Activated naive CD4-positive, alpha-beta T cell treated with anti-CD3 and anti-CD28 coated beads for 36 hours (primary cell): ENCODE results near the gene TMEM231. TPM values are rescaled to one million over a fixed set of nuclear protein-coding genes. Genes with fewer than 3 reads are reported as not detected.
"Not testable (repeated sequence)": the region's sequence is repeated elsewhere in the genome, so short reads cannot be mapped to it uniquely, and the experiment has no call there.

Source experiments
- CTCF ChIA-PET: fragments of 350-600 bp; sonication (Branson Sonifier 250); formaldehyde crosslinking; loops from one replicate; lab custom pipeline; 2021; ENCODE audit warnings: antibody characterized with exemption; lab: Charles Lee
- DNase-seq: peaks from one replicate; pipeline ENCODE4 v3.0.0-alpha.2; 2020
- H3K27ac Mint-ChIP-seq: one replicate; pipeline ENCODE4 v1.8.0; 2021; ENCODE audit warnings: mild to moderate bottlenecking, mixed read lengths
- H3K27me3 Mint-ChIP-seq: one replicate; pipeline ENCODE4 v1.8.0; 2021; ENCODE audit warnings: low read depth, mixed read lengths
- H3K36me3 Mint-ChIP-seq: one replicate; pipeline ENCODE4 v1.8.0; 2021; ENCODE audit warnings: low read depth, mixed read lengths
- H3K4me1 Mint-ChIP-seq: one replicate; pipeline ENCODE4 v1.8.0; 2021; ENCODE audit warnings: low read depth, mixed read lengths
- H3K4me3 Mint-ChIP-seq: one replicate; pipeline ENCODE4 v1.8.0; 2021; ENCODE audit warnings: mild to moderate bottlenecking, moderate library complexity, mixed read lengths
- H3K9me3 Mint-ChIP-seq: one replicate; pipeline ENCODE4 v1.8.0; 2021; ENCODE audit warnings: mixed read lengths
- intact Hi-C: fragments of 100-400 bp; cut with micrococcal nuclease; formaldehyde crosslinking; loops from one replicate; pipeline ENCODE4 v1.15.1; 2023
- total RNA-seq, 2 experiments: library from RNA; stranded (reverse); gene quantifications; one replicate each; pipeline ENCODE4 v1.2.3, GENCODE V29; 2021

Gene TMEM231
- total RNA-seq, 2 experiments from 2014 or later, result 4.5 to 5.4 TPM

DNA sequence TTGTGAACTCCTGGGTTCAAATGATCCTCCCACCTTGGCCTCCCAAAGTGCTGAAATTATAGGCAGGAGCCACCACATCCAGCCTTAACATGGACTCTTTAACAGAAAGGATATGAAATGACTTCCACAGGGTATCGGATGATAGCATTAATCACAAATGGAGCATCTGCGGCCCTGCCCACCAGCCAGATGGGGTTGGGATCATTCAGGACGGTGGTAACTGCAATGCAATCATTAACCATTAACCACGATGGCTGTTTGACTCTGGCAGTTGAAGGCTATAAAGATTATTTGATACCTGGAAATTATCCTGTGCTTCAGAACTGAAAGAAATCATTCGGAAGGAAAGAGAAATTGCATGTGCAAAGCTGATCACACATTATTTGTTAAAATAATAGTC lies 14.8 kb downstream of the TMEM231 start:
- Mint-ChIP-seq H3K27me3 (no peaks in the 10 kb centered on the region), H3K4me1 (no peaks in the 10 kb centered on the region), H3K36me3 (peaks cover 3% of the 10 kb centered on the region), H3K9me3 (no peaks in the 10 kb centered on the region), H3K27ac (no peak overlapping the region), H3K4me3 (no peak overlapping the region)
- intact Hi-C loops, result no loop called here
- CTCF ChIA-PET, result interaction anchor here (1.1 kb wide), 1 partner anchor 341 kb away, joined by 3 read pairs; no protein-coding TSS in a partner anchor
- no peak for DNase-seq

DNA sequence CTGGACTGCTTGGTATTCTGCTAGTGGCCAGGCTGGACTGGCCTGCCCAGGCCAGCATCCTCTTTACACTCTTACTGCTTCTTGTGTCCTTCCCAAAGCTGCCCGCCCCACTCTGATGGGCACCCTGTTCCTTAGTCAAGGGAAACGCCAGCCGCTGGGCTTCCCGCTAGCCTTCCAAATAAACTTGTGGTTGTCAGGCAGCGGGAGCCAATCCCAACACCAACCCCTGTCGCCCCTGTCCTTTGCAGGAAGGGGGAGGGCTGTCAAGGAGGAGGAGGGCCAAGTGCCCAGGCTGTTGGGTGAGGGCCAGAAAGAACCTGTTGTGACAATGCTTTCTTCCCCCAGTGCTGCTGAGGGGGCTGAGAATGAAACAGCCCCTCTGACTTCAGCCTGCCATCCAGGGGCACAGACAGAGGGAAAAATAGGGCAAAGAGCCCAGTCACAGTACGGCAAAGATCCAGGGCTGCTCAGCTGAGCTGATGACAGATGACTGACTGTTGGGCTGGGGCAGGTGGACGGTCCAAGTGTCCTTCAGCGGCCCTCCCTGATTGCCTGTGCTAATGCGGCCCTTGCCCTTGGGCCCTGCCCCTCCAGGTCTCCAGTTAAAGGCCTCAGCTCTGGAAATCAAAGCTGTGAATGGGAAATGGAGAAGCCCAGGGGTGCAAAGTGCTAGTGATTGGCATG lies 17.0 kb downstream of the TMEM231 start:
- CTCF ChIA-PET, H3K27ac Mint-ChIP-seq, H3K4me3 Mint-ChIP-seq, intact Hi-C loops, H3K4me1 Mint-ChIP-seq, DNase-seq, H3K9me3 Mint-ChIP-seq, H3K27me3 Mint-ChIP-seq, H3K36me3 Mint-ChIP-seq: not testable (repeated sequence)

DNA sequence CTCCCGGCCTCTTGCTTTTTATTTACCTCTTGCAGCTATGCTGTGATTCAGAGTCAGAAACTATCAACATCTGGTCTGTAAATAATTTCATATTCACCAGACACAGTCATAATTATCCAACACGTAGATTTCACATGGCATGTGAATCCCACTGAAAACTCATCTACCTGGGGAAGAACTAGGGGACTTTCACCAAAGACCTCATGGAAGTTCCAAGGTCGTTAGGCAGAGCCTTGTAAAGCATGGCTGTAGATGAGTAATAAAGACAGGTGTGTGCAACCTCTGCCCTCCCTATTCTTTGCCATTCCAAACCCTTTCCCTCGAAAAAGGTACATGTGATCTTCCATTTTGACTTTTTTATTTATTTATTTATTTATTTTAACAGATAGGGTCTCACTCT lies 18.3 kb downstream of the TMEM231 start:
- no peak for DNase-seq
- intact Hi-C loops, result no loop called here
- CTCF ChIA-PET, result interaction anchor here (0.6 to 0.9 kb wide), 3 partner anchors 13 to 390 kb away, joined by 4 read pairs; no protein-coding TSS in a partner anchor
- Mint-ChIP-seq H3K27me3 (no peaks in the 10 kb centered on the region), H3K9me3 (no peaks in the 10 kb centered on the region), H3K36me3 (peaks cover 2% of the 10 kb centered on the region), H3K4me1 (no peaks in the 10 kb centered on the region), H3K4me3 (no peak overlapping the region), H3K27ac (no peak overlapping the region)

DNA sequence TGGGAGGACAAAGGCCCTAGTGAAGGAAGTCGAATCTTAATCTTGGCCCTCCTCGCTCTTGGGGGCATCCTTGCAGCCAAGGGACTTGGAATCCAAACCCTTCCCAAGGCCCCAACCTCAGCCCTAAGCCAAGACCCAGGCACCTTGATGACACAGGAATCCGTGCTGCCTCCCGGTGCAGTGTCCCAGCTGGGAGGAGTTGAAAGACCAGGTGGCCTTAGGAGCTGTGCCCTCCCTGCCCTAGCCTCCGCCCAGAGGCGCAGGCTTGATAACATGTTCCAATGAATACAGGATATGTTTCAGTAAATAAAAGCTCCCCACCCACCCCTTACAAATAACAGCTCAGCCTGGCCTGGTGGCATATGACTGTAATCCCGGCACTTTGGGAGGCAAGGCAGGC lies 20.2 kb downstream of the TMEM231 start, which contains the start of gene CHST5:
CHST5 (minus strand) TSS at position 208 of the 400 bp plus-strand sequence. CDS start 5,724 bp downstream, outside the sequence.
- no peaks in the 10 kb centered on the region for H3K4me1 Mint-ChIP-seq
- intact Hi-C loops, result no loop called here
- no peak for DNase-seq
- no peak within 1 kb of the TSS for H3K4me3 Mint-ChIP-seq
- H3K9me3 Mint-ChIP-seq, result no peaks in the 10 kb centered on the region
- no peaks in the 10 kb centered on the region for H3K36me3 Mint-ChIP-seq
- H3K27ac Mint-ChIP-seq, result no peak within 1 kb of the TSS
- CTCF ChIA-PET, result interaction anchor here (0.6 to 1.8 kb wide), 3 partner anchors 15 to 63 kb away, joined by 3 to 5 read pairs (median 5); no protein-coding TSS in a partner anchor
- no peaks in the 10 kb centered on the region for H3K27me3 Mint-ChIP-seq

DNA sequence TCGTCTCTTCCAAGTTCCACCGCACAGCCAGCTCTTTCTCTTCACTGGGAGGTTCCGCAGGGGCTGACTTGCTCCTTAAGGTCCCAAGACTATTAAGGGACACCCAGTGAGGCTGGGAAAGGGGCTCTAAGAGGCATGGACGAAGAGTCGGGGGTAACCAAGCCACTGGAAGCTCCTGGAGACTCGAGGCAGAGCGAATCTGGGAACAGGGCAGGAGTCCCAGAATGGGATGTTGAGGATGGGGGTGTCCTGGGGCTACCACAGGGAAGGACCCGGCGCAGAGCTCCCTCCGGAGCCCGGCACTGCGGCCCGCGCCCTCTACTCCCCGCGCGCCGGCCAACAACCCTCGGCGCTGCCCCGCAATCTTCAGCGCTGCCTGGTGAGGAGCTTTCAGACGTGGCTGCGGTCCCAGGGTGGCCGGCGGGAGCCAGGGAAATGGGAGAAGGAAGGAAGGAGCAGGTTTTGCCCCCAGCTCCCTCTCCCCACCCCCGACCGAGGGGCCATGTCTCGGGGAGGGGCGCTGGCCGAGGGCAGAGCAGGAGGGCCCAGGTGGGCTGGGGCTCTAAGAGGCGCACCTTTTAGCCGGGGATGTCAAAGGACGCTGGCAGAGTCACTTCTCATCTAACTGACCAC lies 20.7 kb downstream of the TMEM231 start:
- CTCF ChIA-PET, result interaction anchor here (0.6 to 1.8 kb wide), 4 partner anchors 14 to 302 kb away, joined by 3 to 5 read pairs (median 4); no protein-coding TSS in a partner anchor
- H3K27ac Mint-ChIP-seq, result no peak overlapping the region
- no peaks in the 10 kb centered on the region for H3K36me3 Mint-ChIP-seq
- no peaks in the 10 kb centered on the region for H3K9me3 Mint-ChIP-seq
- H3K4me1 Mint-ChIP-seq, result no peaks in the 10 kb centered on the region
- intact Hi-C loops, result no loop called here
- no peak overlapping the region for H3K4me3 Mint-ChIP-seq
- no peaks in the 10 kb centered on the region for H3K27me3 Mint-ChIP-seq
- DNase-seq, result no peak

DNA sequence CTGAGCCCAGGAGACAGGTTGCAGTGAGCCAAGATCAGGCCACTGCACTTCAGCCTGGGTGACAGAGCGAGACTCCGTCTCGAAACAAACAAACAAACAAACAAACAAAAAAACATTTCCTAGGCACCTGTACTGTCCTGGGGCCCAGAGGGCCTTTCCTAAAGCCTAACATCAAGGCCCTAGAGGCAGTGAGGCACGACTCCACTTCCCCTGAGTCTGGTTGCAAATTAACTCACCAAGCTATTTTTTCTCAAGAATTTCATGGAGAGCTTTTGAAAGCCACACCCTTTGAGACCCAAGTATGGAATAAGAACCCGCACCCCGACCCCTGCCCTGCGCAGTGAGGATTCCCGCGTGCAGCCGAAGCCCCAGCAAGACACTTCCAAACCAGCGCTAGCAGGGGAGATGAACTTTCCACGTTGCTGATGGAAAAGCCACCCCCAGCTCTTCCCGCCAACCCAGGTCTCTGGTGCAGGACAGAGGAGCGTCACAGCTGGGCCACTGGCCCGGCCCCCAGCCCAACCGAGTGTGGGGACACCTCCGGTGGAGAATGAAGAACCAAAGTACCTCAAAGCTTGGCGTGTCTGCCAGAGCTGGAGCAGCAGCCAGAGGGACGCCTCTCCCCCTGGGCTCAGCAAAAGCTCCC lies 21.4 kb downstream of the TMEM231 start:
- no peaks in the 10 kb centered on the region for H3K36me3 Mint-ChIP-seq
- no peaks in the 10 kb centered on the region for H3K4me1 Mint-ChIP-seq
- CTCF ChIA-PET, result interaction anchor here (0.6 to 1.8 kb wide), 3 partner anchors 13 to 301 kb away, joined by 4 to 5 read pairs (median 4); no protein-coding TSS in a partner anchor
- H3K9me3 Mint-ChIP-seq, result no peaks in the 10 kb centered on the region
- no peak overlapping the region for H3K27ac Mint-ChIP-seq
- intact Hi-C loops, result no loop called here
- DNase-seq, result no peak
- H3K4me3 Mint-ChIP-seq, result no peak overlapping the region
- no peaks in the 10 kb centered on the region for H3K27me3 Mint-ChIP-seq

DNA sequence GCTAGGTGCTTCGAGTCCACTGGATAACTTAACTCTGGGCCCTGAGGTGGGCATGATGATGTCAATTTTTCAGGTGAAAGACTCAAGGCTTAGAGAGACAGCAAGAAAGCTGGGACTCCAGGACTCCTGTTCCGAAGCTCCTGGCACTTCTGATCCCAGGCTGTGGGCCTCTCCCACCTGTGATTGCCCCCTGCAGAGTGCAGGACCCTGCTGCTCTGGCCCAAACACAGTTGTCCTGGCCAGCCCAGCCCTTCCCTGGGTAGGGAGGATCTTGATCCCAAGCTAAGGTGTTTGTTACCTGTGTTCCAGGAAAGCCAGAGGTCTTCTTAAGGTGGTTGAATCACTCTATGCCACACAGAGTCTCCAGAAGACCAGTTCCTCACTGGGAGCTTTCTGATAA lies 23.3 kb downstream of the TMEM231 start:
- H3K27ac Mint-ChIP-seq, result no peak overlapping the region
- H3K27me3 Mint-ChIP-seq, result no peaks in the 10 kb centered on the region
- H3K9me3 Mint-ChIP-seq, result no peaks in the 10 kb centered on the region
- DNase-seq, result no peak
- no peaks in the 10 kb centered on the region for H3K4me1 Mint-ChIP-seq
- intact Hi-C loops, result no loop called here
- no peaks in the 10 kb centered on the region for H3K36me3 Mint-ChIP-seq
- H3K4me3 Mint-ChIP-seq, result no peak overlapping the region
- CTCF ChIA-PET, result interaction anchor here (2.7 kb wide), 1 partner anchor 15 kb away, joined by 13 read pairs; no protein-coding TSS in a partner anchor

DNA sequence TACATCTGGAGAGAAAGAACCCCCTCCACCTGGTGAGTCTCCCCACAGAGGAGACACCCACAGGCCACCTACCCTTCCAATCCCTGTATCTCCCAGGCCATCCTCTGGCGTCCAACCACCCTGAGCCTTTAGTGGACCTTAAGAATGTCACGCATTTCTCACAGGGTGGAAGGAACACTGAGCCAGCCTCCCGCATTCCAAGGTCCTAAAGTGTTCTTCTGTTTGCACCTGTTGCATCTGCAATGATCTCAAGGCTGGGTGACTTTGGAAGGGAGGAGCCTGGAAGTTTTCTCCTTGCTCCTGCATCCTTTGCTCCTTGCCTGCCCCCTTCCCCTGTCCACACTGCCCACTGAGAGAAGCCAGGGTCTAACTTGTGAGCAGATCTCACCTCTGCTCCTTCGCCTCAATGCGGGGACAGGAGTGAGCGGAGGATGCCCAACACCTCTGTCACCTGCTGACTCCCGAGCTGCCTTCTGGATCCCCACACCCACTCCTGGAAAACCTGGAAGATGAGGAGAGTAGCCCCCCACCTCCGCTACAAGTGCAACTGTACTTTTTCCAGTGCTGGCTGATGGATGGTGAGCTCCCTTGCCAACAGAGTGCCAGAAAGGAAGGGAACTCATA lies 23.8 kb downstream of the TMEM231 start:
- Mint-ChIP-seq H3K27ac (no peak overlapping the region), H3K36me3 (no peaks in the 10 kb centered on the region), H3K27me3 (no peaks in the 10 kb centered on the region), H3K9me3 (no peaks in the 10 kb centered on the region), H3K4me3 (no peak overlapping the region), H3K4me1 (no peaks in the 10 kb centered on the region)
- intact Hi-C loops, result no loop called here
- CTCF ChIA-PET, result interaction anchor here (0.8 to 2.7 kb wide), 2 partner anchors 15 to 301 kb away, joined by 3 to 13 read pairs; no protein-coding TSS in a partner anchor
- no peak for DNase-seq

DNA sequence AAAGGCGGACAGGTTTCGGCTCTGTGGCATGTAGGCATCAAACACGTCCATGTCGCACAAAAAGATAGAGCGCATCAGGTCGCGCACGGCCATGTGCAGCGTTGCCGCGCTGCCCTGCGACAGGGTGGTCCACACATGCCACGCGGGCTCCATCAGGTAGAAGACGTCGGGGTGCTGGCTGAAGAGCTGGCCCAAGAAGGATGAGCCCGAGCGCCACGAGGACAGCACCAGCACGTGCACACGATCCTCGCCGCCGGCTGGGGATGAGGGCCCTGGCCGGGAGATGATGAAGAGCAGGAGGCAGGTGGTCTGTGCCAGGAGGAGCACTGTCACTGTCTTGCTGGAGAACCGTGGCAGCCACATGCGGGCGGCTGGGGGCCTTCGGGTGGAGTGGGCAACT lies 26.1 kb downstream of the TMEM231 start:
- H3K4me1 Mint-ChIP-seq, result no peaks in the 10 kb centered on the region
- intact Hi-C loops, result no loop called here
- no peak overlapping the region for H3K4me3 Mint-ChIP-seq
- no peaks in the 10 kb centered on the region for H3K9me3 Mint-ChIP-seq
- no peak overlapping the region for H3K27ac Mint-ChIP-seq
- CTCF ChIA-PET, result no interaction called here
- no peaks in the 10 kb centered on the region for H3K36me3 Mint-ChIP-seq
- no peaks in the 10 kb centered on the region for H3K27me3 Mint-ChIP-seq
- DNase-seq, result no peak

DNA sequence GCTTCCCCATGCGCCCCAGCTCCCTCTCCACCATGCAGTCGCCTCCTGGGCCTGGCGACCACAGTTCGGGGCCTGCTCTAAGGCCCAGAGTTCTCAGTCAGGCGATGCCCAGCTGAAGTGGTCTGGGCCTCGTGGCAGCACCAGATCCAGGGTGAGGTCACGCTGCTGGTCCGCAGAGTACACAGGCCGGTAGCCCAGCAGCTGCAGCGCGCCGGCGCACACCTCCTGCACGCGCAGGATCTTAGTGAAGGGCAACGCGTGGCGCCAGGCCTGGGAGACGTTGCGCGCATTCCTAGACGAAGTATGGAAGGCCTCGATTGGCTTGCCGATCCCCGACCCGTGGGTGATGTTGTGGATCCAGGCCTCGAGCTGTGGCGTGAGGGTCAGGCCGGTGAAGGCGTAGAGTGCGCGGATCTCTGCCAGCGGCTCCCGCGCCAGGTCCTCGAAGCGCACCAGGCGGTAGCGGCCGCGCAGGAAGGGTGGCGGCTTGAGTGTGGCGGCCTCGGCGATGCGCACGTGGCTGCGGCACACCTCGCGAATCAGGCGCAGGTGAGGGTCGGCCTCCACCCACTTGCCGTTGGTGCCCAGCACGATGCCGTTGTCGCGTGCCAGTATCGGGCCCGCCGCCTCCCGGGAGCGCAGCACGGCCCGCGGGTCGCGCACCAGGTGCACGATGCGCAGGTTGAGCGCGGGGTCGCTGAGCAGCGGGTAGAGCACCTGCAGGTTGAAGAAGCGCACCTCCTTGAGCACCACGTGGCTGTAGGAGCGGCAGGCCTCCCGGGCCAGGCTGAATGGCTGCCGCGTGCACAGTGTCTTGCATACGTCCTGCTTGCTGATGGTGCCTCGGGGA lies 26.8 kb downstream of the TMEM231 start:
- CTCF ChIA-PET, result no interaction called here
- DNase-seq, result no peak

DNA sequence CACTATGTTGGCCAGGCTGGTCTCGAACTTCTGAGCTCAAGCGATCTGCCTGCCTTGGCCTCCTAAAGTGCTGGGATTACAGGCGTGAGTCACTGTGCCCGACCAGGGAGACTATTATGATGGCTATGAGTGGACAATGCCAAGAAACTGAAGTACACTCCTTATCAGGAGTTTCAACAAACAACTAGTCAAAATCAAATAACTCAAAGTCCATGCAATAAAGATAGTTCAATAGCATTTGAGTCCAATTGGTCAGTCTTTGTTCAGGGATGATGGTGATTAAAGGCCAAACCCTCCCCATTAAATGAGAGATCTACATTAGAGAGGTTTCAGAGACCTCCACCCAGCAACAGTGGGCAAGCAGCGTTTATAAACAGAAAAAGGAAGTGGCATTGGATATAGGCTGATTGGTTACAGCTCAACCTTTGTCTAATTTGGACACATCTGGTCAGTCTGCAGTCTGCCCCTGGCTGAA lies 28.2 kb downstream of the TMEM231 start:
- Mint-ChIP-seq H3K27ac (no peak overlapping the region), H3K27me3 (no peaks in the 10 kb centered on the region), H3K4me3 (no peak overlapping the region), H3K4me1 (no peaks in the 10 kb centered on the region), H3K9me3 (no peaks in the 10 kb centered on the region), H3K36me3 (no peaks in the 10 kb centered on the region)
- DNase-seq, result no peak
- intact Hi-C loops, result no loop called here
- CTCF ChIA-PET, result no interaction called here

More for the DNA sequence above, 26.8 kb downstream of the TMEM231 start:
- Mint-ChIP-seq H3K4me3 (no peak overlapping the region), H3K36me3 (no peaks in the 10 kb centered on the region), H3K9me3 (no peaks in the 10 kb centered on the region), H3K27me3 (no peaks in the 10 kb centered on the region), H3K27ac (no peak overlapping the region), H3K4me1 (no peaks in the 10 kb centered on the region)
- intact Hi-C loops, result no loop called here
